RWPE2 (cell line): ENCODE data around the gene ZNF587.
"Not testable (repeated sequence)": the region's sequence is repeated elsewhere in the genome, so short reads cannot be mapped to it uniquely, and the experiment has no call there.

Source experiments
- ATAC-seq: fragments of 200-7000 bp; cut with Tn5 transposase; 3 replicates; pipeline ENCODE4 v1.9.1; 2021; ENCODE audit warnings: low read depth
- DNase-seq: peaks from one replicate; pipeline ENCODE4 v3.0.0-alpha.2; 2020; ENCODE audit warnings: low spot score
- H3K27ac ChIP-seq: fragments of 450-650 bp; 2 replicates; pipeline ENCODE4 v1.5.1; 2017; ENCODE audit warnings: mild to moderate bottlenecking; ENCODE audit not compliant: poor library complexity, severe bottlenecking
- H3K27me3 ChIP-seq: fragments of 250-450 bp; sonication (Bioruptor Pico); 2 replicates; pipeline ENCODE4 v1.5.1; 2021; ENCODE audit warnings: mild to moderate bottlenecking, moderate library complexity; ENCODE audit not compliant: insufficient read depth, poor library complexity, severe bottlenecking
- H3K36me3 ChIP-seq: fragments of 250-450 bp; sonication (Bioruptor Pico); 2 replicates; pipeline ENCODE4 v1.5.1; 2020; ENCODE audit warnings: low read depth, mild to moderate bottlenecking, moderate library complexity
- H3K4me1 ChIP-seq: fragments of 250-450 bp; sonication (Bioruptor Pico); 2 replicates; pipeline ENCODE4 v1.5.1; 2021; ENCODE audit warnings: mild to moderate bottlenecking, moderate library complexity; ENCODE audit not compliant: insufficient read depth, poor library complexity, severe bottlenecking
- H3K4me3 ChIP-seq: fragments of 250-450 bp; sonication (Bioruptor Pico); 2 replicates; pipeline ENCODE4 v1.5.1; 2021; ENCODE audit warnings: mild to moderate bottlenecking, moderate library complexity; ENCODE audit not compliant: severe bottlenecking
- H3K9me3 ChIP-seq: fragments of 250-450 bp; sonication (Bioruptor Pico); 2 replicates; pipeline ENCODE4 v1.5.1; 2021; ENCODE audit warnings: mild to moderate bottlenecking, moderate library complexity; ENCODE audit not compliant: severe bottlenecking
- CTCF ChIP-seq: fragments of 450-650 bp; IDR thresholded peaks from one replicate; pipeline ENCODE4 v1.5.1; 2017; ENCODE audit warnings: mild to moderate bottlenecking, moderate library complexity; ENCODE audit not compliant: poor library complexity, severe bottlenecking

The ZNF587 gene

GRCh38 chr19:57867868-57868492 lies 18.3 kb downstream of the ZNF587 start:
- Histone ChIP-seq H3K4me1 (no peaks in the 10 kb centered on the region), H3K9me3 (peaks cover 21% of the 10 kb centered on the region), H3K36me3 (peaks cover 67% of the 10 kb centered on the region), H3K27ac (no peak overlapping the region), H3K4me3 (no peak overlapping the region), H3K27me3 (no peaks in the 10 kb centered on the region)
- no peak for ATAC-seq
- TF ChIP-seq CTCF, result no peak
- no peak for DNase-seq

- not testable (repeated sequence) for ATAC-seq, H3K4me1 ChIP-seq, H3K27ac ChIP-seq, H3K4me3 ChIP-seq, H3K27me3 ChIP-seq, DNase-seq
- H3K9me3 ChIP-seq, result peaks cover 27% of the 10 kb centered on the region
- H3K36me3 ChIP-seq, result peaks cover 59% of the 10 kb centered on the region
These were observed 20.0 kb downstream of the ZNF587 start for GRCh38 chr19:57869655-57870054.

- no peak overlapping the region for H3K27ac ChIP-seq
- DNase-seq, result no peak
- ATAC-seq, result no peak; the same call in 2 of the 3 replicates
- no peaks in the 10 kb centered on the region for H3K27me3 ChIP-seq
- H3K4me3 ChIP-seq, result no peak overlapping the region
- no peak for TF ChIP-seq CTCF
- peaks cover 56% of the 10 kb centered on the region for H3K36me3 ChIP-seq
- H3K9me3 ChIP-seq, result peaks cover 27% of the 10 kb centered on the region
- no peaks in the 10 kb centered on the region for H3K4me1 ChIP-seq
These were observed 20.6 kb downstream of the ZNF587 start for GRCh38 chr19:57870225-57870624.

- ATAC-seq, result no peak
- peaks cover 23% of the 10 kb centered on the region for H3K9me3 ChIP-seq
These were observed 22.8 kb downstream of the ZNF587 start for GRCh38 chr19:57872450-57872849.

GRCh38 chr19:57873883-57874799 lies 24.5 kb downstream of the ZNF587 start:
- H3K27me3 ChIP-seq, ATAC-seq, H3K4me3 ChIP-seq, DNase-seq, H3K4me1 ChIP-seq, H3K27ac ChIP-seq: not testable (repeated sequence)
- H3K36me3 ChIP-seq, result peaks cover 37% of the 10 kb centered on the region
- peaks cover 12% of the 10 kb centered on the region for H3K9me3 ChIP-seq

More at GRCh38 chr19:57872450-57872849, 22.8 kb downstream of the ZNF587 start:
- Histone ChIP-seq H3K4me1 (no peaks in the 10 kb centered on the region), H3K27ac (no peak overlapping the region), H3K27me3 (no peaks in the 10 kb centered on the region), H3K4me3 (no peak overlapping the region), H3K36me3 (peaks cover 45% of the 10 kb centered on the region)
- DNase-seq, result no peak
- no peak for TF ChIP-seq CTCF
